HG03095 (cell line): ENCODE measurements around the gene GLE1.
"Not testable (repeated sequence)": the region's sequence is repeated elsewhere in the genome, so short reads cannot be mapped to it uniquely, and the experiment has no call there.

Experiments
- ATAC-seq: cut with Tn5 transposase; IDR thresholded peaks from one replicate; pipeline ENCODE4 v1.9.1; 2021; ENCODE audit warnings: moderate library complexity; ENCODE audit not compliant: unreplicated experiment

The GLE1 gene

DNA sequence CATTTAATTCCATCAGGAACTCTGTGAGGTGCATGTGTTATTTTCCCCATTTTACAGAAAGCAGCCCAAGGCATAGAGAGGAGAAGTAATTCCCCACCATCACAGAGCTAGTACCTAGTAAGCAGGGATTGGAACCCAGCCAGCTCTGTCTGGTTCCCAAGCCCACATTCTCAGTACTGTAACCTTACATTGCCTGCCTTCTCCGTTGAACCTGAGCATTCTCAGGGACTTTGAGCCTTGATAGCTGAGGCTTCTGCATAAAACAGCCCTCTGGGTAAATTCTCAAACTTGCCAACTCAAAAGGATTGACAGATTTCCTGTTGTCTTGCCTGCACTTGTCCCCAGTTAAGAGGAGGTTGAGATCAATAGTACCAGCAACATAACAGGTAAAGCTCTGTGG is 9.2 kb upstream of the GLE1 start:
- no peak for ATAC-seq

DNA sequence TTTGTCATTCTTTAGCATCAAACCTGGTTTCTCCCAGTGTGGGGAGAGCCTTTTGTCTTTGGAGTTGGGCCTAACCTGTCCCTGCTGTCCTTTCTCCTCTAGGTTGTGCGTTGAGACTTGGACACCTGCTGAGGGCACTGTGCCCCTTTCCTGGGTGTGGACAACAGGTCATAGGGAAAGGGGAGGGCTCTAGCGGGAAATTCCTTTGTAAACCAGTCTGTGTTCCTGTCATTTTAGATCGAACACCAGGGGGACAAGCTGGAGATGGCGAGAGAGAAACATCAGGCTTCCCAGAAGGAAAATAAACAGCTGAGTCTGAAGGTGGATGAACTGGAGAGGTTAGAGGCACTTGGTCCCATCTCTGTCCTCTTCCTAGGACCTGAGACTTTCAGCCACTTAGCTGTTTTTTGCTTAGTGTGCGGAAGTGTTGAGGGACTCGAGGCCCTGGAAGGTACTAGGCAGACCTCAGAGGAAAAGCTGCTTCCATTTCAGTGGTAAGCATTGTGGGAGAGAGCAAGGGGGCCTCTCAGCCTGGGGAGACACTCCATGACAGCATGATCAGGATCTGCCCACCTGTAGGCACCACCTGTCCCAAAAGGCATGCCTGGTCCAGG is 8.6 kb upstream of the GLE1 start:
- no peak for ATAC-seq

DNA sequence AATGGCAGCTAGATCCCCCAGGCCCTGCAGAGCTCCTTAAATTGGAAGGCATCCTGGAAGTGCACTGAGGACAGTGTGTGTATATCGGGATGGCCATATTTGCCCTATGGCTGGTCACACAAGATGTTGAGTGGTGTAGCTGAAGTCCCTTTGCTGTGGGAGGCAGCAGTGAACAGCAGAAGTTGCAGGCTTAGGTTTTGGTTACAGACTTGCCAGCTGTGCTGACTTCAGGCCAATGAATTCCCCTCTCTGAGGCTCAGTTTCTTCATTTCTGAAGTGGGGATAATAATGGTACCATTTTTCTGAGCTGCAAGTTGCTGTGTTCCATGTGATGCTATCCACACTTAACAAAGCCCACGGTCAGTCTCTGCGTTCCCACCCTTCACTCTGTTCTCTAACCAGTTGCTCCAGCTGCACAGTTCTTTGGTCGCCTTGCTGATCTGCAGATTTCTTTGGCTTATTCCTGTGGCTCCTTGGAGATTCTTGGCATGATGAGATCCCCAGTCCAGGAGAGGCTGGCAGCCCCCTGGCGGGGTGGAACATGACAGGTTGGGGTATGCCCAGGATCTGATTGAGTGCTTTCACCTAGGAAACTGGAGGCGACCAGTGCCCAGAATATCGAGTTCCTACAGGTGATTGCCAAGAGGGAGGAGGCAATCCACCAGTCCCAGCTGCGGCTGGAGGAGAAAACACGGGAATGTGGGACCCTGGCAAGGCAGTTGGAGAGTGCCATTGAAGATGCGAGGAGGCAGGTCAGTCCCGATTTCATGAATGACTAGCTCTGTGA is 6.5 kb upstream of the GLE1 start:
- ATAC-seq: no peak

DNA sequence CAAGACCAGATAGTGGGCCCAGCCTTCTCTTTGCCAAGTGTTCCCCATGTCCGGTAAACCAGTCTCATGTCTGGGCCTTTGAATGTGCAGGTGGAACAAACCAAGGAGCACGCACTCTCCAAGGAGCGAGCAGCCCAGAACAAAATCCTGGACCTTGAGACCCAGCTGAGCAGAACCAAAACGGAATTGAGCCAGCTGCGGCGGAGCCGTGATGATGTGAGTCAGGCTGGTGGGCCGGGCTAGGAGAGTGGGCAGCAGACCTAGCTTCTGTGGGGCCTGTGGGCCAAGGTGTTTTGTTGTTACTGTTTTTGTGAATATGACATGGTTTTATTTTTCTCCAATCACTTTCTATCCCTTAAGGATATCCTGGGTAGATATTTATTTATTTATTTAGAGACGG is 5.6 kb upstream of the GLE1 start:
- ATAC-seq: no peak

DNA sequence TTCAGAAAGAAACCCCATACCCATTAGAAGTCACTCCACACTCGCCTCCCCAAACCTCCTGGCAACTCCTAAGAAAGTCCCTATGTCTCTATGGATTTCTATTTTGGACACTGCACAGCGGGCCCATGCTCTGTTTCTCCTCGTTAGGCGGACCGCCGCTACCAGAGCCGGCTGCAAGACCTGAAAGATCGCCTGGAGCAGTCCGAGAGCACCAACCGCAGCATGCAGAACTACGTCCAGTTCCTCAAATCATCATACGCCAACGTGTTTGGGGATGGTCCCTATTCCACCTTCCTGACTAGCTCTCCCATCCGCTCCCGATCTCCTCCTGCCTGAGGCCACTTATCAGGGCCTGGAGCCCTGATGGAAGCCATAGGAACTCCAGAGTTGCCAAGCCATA is 4.6 kb upstream of the GLE1 start:
- ATAC-seq: no peak

DNA sequence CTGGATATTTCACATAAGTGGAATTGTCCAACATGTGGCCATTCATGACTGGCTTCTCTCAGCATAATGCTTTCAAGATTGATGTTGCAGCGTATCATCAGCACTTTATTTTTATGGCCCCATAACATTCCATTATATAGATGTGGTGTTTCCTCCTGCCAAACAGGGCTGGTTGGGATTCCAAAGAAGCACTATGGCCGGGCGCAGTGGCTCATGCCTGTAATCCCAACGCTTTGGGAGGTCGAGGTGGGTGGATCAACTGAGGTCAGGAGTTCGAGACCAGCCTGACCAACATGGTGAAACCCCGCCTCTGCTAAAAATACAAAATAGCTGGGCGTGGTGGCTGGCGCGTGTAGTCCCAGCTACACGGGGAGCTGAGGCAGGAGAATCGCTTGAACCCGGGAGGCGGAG is 1.1 kb upstream of the GLE1 start:
- ATAC-seq: not testable (repeated sequence)

DNA sequence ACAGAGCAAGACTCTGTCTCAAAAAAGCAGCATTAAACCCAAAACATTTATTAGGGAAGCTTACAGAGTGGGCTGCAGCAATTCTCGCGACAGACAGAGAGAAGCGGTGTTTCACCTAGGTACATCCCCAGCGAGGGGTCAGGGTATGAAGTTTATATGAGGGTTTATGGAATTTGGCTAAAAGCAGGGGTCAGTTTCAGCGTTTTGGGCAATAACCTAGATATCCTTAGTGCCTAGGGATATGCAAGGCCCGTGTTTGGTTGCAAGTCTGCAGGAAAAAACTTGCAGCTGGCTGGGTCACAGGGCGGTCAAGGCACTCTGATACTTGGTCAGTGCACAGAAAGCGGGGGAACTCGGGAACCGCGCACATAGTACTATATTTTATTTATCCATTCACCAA is 649 bp upstream of the GLE1 start:
- ATAC-seq: no peak

DNA sequence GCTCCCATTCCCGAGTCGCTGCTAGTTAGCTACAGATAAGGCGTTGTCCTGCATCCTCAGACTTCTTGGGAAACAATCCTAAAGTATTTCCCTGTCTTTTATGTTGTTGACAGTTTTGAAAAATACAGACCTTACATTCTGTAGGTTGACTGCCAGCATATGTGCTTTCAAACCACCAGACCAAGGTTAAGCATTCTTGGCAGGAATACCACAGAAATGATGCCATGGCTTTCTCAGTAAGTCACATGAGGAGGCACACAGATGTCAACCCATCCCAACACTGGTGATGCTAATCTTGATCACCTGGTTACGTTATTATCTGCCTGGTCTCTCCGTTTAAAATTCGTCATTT is 871 bp downstream of the GLE1 start:
- no peak for ATAC-seq

DNA sequence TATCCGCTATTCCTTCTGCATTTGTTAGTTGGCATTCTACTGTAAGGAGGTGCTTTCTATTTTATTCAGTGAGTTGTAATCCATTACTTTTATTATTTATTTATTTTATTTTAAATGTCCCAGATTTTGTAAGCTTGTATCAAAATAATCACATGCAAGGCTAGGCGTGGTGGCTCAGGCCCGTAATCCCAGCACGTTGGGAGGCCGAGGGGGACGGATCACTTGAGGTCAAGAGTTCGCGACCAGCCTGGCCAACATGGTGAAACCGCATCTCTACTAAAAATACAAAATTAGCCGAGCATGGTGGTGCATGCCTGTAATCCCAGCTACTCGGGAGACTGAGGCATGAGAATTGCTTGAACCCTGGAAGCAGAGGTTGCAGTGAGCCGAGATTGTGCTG is 1.4 kb downstream of the GLE1 start:
- ATAC-seq: not testable (repeated sequence)

DNA sequence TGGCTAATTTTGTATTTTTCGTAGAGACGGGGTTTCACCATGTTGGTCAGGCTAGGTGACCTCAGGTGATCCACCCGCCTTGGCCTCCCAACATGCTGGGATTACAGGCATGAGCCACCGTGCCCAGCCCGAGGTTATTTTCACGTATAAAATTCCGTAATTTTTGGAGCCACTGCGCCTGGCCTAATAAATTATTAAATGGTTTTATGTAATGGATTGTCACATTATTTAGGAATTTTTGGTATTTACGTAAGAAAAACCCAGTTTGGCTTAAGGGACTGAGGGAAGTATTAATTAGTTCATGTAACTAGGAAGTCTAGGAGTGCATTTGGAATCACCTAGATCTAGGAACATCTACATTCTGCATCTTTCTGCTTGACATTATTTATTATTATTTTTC is 8.3 kb downstream of the GLE1 start:
- ATAC-seq: no peak

DNA sequence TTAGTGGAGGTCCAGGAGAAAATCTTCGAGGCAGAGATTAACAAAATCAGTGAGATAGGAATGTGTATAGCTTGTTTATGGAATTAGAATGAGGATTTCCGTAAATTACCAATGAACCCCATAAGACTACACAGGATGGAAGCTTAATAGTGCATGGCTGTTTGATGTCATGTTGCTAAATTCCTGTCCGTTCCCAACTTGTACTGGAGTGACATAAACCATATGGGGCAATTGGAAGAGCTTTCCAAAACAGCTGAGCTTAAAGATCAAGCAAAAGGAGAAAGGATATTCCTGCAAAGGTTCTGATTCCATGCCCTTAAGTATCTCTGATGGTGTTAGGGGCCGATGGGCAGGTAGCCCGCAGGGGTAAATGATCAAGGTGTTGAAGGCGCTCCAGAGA is 17.4 kb downstream of the GLE1 start:
- ATAC-seq: no peak

DNA sequence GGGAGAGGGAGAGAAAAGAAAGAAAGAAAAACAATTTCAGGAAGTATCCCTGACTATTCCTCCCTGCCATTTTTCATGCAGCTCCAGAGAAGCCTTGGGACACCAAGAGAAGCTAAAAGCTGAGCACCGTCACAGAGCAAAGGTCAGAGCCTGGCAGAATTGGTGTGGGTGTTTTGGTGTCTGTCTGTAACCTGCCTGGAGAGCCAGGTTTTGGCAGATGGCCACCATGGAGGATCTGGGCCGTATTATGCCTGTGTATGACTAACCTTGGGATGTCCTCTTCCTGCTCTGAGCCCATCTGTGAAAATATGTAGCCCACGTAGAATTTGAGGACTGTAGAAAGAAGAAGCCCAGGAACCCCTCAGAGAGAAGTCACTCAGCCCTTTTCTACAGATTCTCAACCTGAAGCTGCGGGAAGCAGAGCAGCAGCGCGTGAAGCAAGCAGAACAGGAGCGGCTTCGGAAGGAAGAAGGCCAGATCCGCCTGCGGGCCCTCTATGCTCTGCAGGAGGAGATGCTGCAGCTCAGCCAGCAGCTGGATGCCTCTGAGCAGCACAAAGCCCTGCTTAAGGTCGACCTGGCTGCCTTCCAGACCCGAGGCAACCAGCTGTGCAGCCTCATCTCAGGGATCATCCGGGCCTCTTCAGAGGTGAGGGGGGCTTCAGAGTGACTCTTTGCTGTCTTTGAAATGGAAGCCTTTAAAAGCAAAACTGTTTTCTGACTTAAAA is 18.8 kb downstream of the GLE1 start:
- no peak for ATAC-seq

DNA sequence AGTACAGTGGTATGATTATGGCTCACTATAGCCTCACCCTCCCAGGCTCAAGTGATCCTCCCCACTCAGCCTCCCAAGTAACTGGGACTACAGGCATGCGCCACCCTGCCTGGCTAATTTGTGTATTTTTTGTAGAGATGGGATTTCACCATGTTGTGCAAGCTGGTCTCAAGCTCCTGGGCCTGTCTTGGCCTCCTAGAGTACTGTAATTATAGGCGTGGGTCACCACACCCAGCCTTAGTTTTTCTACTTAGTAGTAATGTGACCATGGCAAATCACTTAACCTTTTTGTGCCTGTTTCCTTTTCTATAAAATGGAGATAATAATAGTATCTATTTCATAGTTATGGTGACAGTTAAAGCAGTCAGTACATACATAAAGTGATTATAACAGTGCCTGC is 22.2 kb downstream of the GLE1 start:
- ATAC-seq: no peak

DNA sequence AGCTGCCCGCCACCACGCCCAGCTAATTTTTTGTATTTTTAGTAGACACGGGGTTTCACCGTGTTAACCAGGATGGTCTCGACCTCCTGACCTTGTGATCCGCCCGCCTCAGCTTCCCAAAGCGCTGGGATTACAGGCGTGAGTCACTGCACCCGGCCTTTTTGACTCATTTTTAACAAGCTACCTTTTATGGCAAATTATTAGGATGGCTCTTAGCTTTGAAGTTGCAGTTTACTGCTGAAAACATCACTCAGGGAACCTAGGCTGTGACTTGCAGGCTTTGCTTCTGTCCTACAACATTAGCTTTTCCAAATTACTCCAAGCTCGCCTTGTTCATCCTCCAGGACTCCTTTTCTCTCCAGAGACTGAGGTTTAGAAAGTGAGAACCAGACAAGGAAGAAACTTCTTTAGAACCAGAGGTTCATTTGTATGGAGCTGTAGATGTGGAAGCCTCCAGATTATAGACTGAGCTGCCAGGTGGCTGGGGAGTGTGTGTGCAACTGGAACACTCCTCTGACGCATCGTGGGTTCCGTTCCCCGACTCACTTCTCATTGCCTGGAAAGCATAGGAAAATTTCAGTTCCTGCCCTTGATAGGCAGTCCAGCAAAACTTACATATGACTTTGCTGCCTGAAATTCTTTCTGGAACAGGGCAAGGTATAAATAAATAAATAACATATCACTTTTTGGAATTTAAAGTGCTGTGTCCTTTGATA is 24.1 kb downstream of the GLE1 start:
- no peak for ATAC-seq

DNA sequence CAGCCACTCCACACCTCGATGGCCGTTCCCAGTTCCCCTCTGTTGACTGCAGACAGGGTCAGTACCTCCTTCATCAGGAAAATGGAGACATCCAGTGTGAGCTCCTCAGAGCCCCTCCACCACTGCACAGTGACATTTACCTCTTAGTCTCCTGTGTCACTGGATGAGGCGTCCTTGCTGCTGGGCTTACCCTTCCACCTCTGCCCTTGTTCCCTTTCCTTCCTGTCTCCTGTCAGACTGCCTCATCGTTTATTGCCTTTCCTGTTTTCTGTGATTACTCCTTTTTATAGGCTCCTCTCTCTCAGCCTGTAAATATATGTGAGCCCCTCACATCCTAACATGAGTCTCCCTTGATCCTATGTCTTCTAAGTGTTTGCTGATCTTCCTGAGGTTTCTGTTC is 24.7 kb downstream of the GLE1 start:
- no peak for ATAC-seq

DNA sequence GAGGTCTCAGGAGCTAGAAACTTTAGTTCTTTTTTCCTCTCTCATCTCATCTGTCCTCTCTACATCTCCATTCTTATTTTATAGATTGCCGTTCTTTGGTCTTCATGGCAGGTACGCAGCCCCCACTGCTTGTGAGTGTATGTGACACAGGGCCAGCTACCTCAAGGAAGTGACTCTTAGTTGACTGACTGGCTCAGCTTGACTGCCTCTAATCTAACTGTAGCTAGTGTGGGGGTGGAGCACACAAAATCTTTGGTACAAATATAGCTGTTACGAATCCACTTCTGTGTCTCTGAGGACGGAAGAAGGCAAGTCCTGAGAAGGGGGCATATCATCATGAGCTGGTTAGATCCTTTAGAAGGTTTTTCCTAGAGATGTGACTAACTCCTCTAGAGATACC is 28.1 kb downstream of the GLE1 start:
- no peak for ATAC-seq

DNA sequence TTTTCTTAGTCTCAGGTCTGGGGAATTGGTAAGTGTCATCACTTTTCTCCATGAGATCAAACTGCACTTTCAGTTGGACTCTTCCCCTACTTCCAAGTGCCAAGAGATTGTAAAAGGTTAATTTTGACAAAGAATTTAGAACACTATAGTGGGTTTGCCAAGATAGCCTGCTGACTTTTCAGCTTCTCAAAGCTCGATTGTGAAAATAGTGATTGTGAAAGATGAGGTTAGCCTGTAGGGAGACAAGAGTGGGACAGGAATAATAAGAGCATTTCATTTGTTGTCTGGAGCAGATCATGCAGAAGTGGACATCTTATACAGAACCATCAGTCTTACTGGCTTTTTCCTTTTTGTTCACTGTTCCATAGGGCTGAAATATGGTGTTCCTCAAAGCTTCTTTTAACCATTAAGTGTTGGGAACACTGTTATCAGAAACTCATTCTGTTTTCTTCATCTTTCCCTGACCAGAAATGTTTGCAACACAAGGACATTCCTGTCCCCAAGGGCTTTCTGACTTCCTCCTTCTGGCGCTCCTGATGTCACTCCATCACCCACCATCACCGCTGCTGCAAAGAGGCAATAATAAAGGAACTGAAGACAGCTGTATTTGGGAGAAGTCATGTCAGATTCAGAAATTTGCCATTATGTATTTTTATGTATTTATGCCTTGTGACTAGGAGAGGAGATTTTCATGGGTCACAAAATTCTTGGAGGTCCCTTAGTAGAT is 36.3 kb downstream of the GLE1 start:
- no peak for ATAC-seq

DNA sequence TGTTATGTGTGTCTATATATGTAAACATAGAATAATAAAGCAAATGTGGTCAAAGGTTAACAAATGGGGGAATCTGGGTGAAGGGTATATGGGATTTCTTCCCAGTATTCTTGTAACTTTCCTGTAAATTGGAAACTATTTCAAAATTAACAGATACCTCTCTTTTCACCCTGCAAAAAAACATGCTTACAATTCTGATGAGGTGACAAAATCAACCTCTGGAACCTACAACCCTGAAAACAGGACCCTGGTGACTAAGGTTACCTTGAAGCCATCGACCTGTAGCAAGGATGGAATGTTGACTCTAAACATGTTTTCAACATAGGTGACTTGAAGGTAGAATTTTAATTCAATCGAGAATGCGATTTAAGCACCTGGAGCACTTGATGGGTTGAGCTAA is 42.0 kb downstream of the GLE1 start:
- no peak for ATAC-seq

DNA sequence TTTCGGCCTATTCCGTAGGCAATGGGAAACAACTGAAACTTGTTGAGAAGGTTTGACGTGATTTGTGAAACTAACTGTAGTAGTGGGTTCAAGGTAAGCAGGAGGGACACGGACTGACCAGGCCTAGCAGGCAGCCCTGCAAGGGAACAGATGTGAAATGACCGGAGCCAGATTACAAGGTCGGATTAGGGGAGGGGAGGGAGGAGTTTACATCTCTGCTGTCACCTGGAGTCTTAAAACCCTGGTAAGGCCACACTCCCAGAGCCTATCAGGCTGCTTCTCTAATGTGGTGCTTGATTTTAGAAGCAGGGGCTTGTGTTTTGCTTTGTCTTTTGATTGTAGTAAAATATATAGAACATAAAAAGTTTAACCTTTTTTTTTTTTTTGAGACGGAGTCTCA is 44.4 kb downstream of the GLE1 start:
- ATAC-seq: no peak

DNA sequence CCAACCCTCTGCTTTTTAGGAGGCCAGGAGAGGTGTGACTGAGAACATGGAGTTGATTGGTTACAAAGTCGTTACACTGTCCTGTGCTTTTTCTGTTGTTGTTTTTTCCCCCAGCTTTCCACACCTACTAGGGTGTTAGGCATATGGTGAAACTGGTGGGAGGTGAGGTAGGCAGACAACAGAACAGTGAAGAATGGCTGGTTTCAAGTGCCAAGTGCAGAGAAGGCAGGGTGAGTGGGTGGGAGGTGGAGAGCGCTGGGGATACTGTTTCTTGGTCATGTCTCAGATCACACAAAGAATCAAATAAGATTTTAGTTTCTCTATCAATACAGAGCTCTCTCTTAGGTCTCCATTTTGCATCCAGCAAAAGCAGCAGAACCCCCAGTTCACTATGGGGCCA is 45.7 kb downstream of the GLE1 start:
- no peak for ATAC-seq
